HCT116 (cell line): ENCODE results near the gene PDIK1L. TPM values are rescaled to one million over a fixed set of nuclear protein-coding genes. Genes with fewer than 3 reads are reported as not detected.

Experiments used
- ATAC-seq: fragments of 200-7000 bp; cut with Tn5 transposase; 2 replicates; pipeline ENCODE4 v1.9.1; 2020; ENCODE audit warnings: mild to moderate bottlenecking, moderate library complexity
- BruUV-seq: library from RNA; stranded (reverse); fragments of 400-500 nt; replicated peaks from 2 replicates; lab custom pipeline; 2021; lab: Mats Ljungman, UMichigan
- CTCF ChIA-PET: fragments of 300-600 bp; sonication (Branson Sonifier 250); formaldehyde crosslinking; loops from one replicate; lab custom pipeline; 2021; ENCODE audit warnings: antibody characterized with exemption; lab: Charles Lee
- POLR2A ChIA-PET: fragments of 300-600, 350-600 bp; sonication (Branson Sonifier 250); formaldehyde crosslinking; loops from one replicate; lab custom pipeline; 2021; ENCODE audit warnings: antibody characterized with exemption; lab: Charles Lee
- RAD21 ChIA-PET, 2 experiments: fragments of 300-600 bp; sonication (Branson Sonifier 250); formaldehyde crosslinking; loops; one replicate each; lab custom pipeline; 2023; ENCODE audit warnings: low total read pairs in 2 of 2; ENCODE audit not compliant: uncharacterized antibody in 2 of 2, unreplicated experiment in 2 of 2, low non-redundant PET in 1 of 2; lab: Charles Lee
- DNase-seq: peaks from one replicate; pipeline ENCODE4 v3.0.0-alpha.2; 2010; ENCODE audit warnings: low read depth, low spot score
- H2AFZ ChIP-seq: fragments of 200-600 bp; shearing (Covaris generic), sonication (generic); 2 replicates; pipeline ENCODE4 v1.6.1; 2017; ENCODE audit warnings: low read depth, mixed run types, mixed read lengths, antibody characterized with exemption, low read length; ENCODE audit not compliant: poor library complexity, severe bottlenecking
- H3K27ac ChIP-seq: 2 replicates; pipeline ENCODE4 v1.5.1; 2012; ENCODE audit warnings: low read depth, low read length
- H3K27me3 ChIP-seq: fragments of 200-600 bp; sonication (generic); 2 replicates; pipeline ENCODE4 v1.6.1; 2016; ENCODE audit warnings: mixed run types, low read length, mixed read lengths; ENCODE audit not compliant: insufficient read depth
- H3K36me3 ChIP-seq, 2 experiments: fragments of 200-500 bp in 1 of 2; fragments of 200-600 bp in 1 of 2; sonication (Bioruptor generic) in 1 of 2; sonication (generic) in 1 of 2; 2 replicates each; pipeline versions ENCODE4 v1.5.1 to v1.6.1; 2014 to 2016; ENCODE audit warnings: low read length in 2 of 2, inconsistent platforms in 1 of 2, mixed read lengths in 1 of 2, mixed run types in 1 of 2; ENCODE audit not compliant: insufficient read depth in 2 of 2, control insufficient read depth in 1 of 2
- H3K4me1 ChIP-seq, 2 experiments: fragments of 200-600 bp in 1 of 2; sonication (generic) in 1 of 2; 2 replicates each; pipeline versions ENCODE4 v1.5.1 to v1.6.1; 2012 to 2017; ENCODE audit warnings: low read length in 2 of 2, inconsistent platforms in 1 of 2, mild to moderate bottlenecking in 1 of 2, mixed read lengths in 1 of 2, mixed run types in 1 of 2, moderate library complexity in 1 of 2; ENCODE audit not compliant: insufficient read depth in 2 of 2, control insufficient read depth in 1 of 2
- H3K4me2 ChIP-seq: fragments of 200-600 bp; sonication (generic); 2 replicates; pipeline ENCODE4 v1.6.1; 2017; ENCODE audit warnings: mixed run types, low read length, mixed read lengths
- H3K4me3 ChIP-seq, 2 experiments: fragments of 200-600 bp in 1 of 2; sonication (generic) in 1 of 2; replicated peaks in 1 of 2; 2 replicates each; pipeline ENCODE4 v1.5.1; 2011 to 2016; ENCODE audit warnings: low read length in 2 of 2, control low read depth in 1 of 2, low read depth in 1 of 2, mild to moderate bottlenecking in 1 of 2, mixed read lengths in 1 of 2, mixed run types in 1 of 2
- H3K79me2 ChIP-seq: fragments of 200-600 bp; sonication (generic); 2 replicates; pipeline ENCODE4 v1.6.1; 2017; ENCODE audit warnings: mild to moderate bottlenecking, mixed run types, low read length, moderate library complexity, mixed read lengths; ENCODE audit not compliant: insufficient read depth
- H3K9ac ChIP-seq: fragments of 200-600 bp; sonication (generic); 2 replicates; pipeline ENCODE4 v1.6.1; 2016; ENCODE audit warnings: low read length, mixed read lengths
- H3K9me2 ChIP-seq: fragments of 200-600 bp; sonication (generic), shearing (Covaris generic); 2 replicates; pipeline ENCODE4 v1.6.1; 2017; ENCODE audit warnings: mixed run types, mild to moderate bottlenecking, moderate library complexity; ENCODE audit not compliant: insufficient read depth
- H3K9me3 ChIP-seq, 2 experiments: fragments of 200-500 bp in 1 of 2; fragments of 200-600 bp in 1 of 2; sonication (Bioruptor generic) in 1 of 2; sonication (generic) in 1 of 2; 2 replicates each; pipeline ENCODE4 v1.6.1; 2014 to 2017; ENCODE audit warnings: low read length in 2 of 2, mixed read lengths in 2 of 2, inconsistent platforms in 1 of 2, low read depth in 1 of 2, mild to moderate bottlenecking in 1 of 2, mixed run types in 1 of 2, moderate library complexity in 1 of 2; ENCODE audit not compliant: control insufficient read depth in 1 of 2, insufficient read depth in 1 of 2
- H4K20me1 ChIP-seq: fragments of 200-600 bp; sonication (generic), shearing (Covaris generic); 2 replicates; pipeline ENCODE4 v1.6.1; 2017; ENCODE audit warnings: mixed run types, mild to moderate bottlenecking, moderate library complexity; ENCODE audit not compliant: insufficient read depth
- CBX3 ChIP-seq: IDR thresholded peaks from 2 replicates; pipeline ENCODE4 v1.6.1; 2012; ENCODE audit warnings: low read depth
- CEBPB ChIP-seq: IDR thresholded peaks from 2 replicates; pipeline ENCODE4 v1.6.1; 2012; ENCODE audit warnings: low read depth
- EGR1 ChIP-seq: IDR thresholded peaks from 2 replicates; pipeline ENCODE4 v1.6.1; 2012; ENCODE audit warnings: low read depth
- ELF1 ChIP-seq: IDR thresholded peaks from 2 replicates; pipeline ENCODE4 v1.6.1; 2012; ENCODE audit warnings: low read depth, borderline replicate concordance
- EZH2 ChIP-seq: fragments of 200-600 bp; sonication (generic); IDR thresholded peaks from 2 replicates; pipeline ENCODE4 v1.6.1; 2017; ENCODE audit warnings: antibody characterized with exemption, mixed run types
- EZH2phosphoT487 ChIP-seq: fragments of 200-600 bp; IDR thresholded peaks from 2 replicates; pipeline ENCODE4 v1.6.1; 2018; ENCODE audit warnings: antibody characterized with exemption, borderline replicate concordance
- FOSL1 ChIP-seq: IDR thresholded peaks from 2 replicates; pipeline ENCODE4 v1.6.1; 2012; ENCODE audit warnings: low read depth
- JUND ChIP-seq: IDR thresholded peaks from 2 replicates; pipeline ENCODE4 v1.6.1; 2012
- POLR2A ChIP-seq: IDR thresholded peaks from 2 replicates; pipeline ENCODE4 v1.7.0; 2011; ENCODE audit warnings: borderline replicate concordance; ENCODE audit not compliant: insufficient read depth, insufficient read length; ENCODE audit errors: extremely low read depth
- POLR2AphosphoS5 ChIP-seq: IDR thresholded peaks from 2 replicates; pipeline ENCODE4 v1.6.1; 2011; ENCODE audit warnings: mild to moderate bottlenecking, low read depth, low read length, moderate library complexity
- RAD21 ChIP-seq: IDR thresholded peaks from 2 replicates; pipeline ENCODE4 v1.6.1; 2012; ENCODE audit warnings: low read depth, mild to moderate bottlenecking
- SIN3A ChIP-seq: IDR thresholded peaks from 2 replicates; pipeline ENCODE4 v1.6.1; 2012; ENCODE audit warnings: low read depth
- SP1 ChIP-seq: IDR thresholded peaks from 2 replicates; pipeline ENCODE4 v1.6.1; 2012; ENCODE audit warnings: low read depth
- SRF ChIP-seq: IDR thresholded peaks from 2 replicates; pipeline ENCODE4 v1.6.1; 2012; ENCODE audit warnings: low read depth
- TCF7L2 ChIP-seq: IDR thresholded peaks from 2 replicates; pipeline ENCODE4 v1.7.0; 2011; ENCODE audit warnings: borderline replicate concordance, inconsistent platforms; ENCODE audit not compliant: insufficient read depth, insufficient read length; ENCODE audit errors: extremely low read depth
- YY1 ChIP-seq: IDR thresholded peaks from 2 replicates; pipeline ENCODE4 v1.6.1; 2011; ENCODE audit warnings: low read length, low read depth, moderate library complexity, mild to moderate bottlenecking; ENCODE audit not compliant: insufficient replicate concordance; ENCODE audit errors: extremely low read depth
- ZFX ChIP-seq: fragments of 450-650 bp; IDR thresholded peaks from 2 replicates; pipeline ENCODE4 v1.6.1; 2017
- ZNF274 ChIP-seq: fragments of 200-500 bp; sonication (Bioruptor generic); IDR thresholded peaks from 2 replicates; pipeline ENCODE4 v1.6.1; 2014; ENCODE audit warnings: mild to moderate bottlenecking, low read depth, low read length, inconsistent platforms
- intact Hi-C: fragments of 100-400 bp; cut with micrococcal nuclease; formaldehyde crosslinking; loops from 2 replicates; pipeline ENCODE4 v1.10.0; 2022
- total RNA-seq: library from RNA; stranded (reverse); gene quantifications from one replicate; pipeline ENCODE4 v1.2.1, GENCODE V29; 2021; ENCODE audit not compliant: unreplicated experiment
- TF ChIP-seq, protein P1 (sequence below): IDR thresholded peaks from 2 replicates; pipeline ENCODE4 v1.6.1; 2012
- TF ChIP-seq, protein P2 (sequence below): IDR thresholded peaks from 2 replicates; pipeline ENCODE4 v1.6.1; 2012
- TF ChIP-seq, protein P3 (sequence below): IDR thresholded peaks from 2 replicates; pipeline ENCODE4 v1.6.1; 2011; ENCODE audit warnings: mild to moderate bottlenecking, low read length, moderate library complexity; ENCODE audit not compliant: insufficient replicate concordance; ENCODE audit errors: extremely low read depth
- TF ChIP-seq, protein P4 (sequence below), 3 experiments: fragments of 200-600 bp in 1 of 3; sonication (generic) in 1 of 3; IDR thresholded peaks in 2 of 3; conservative IDR thresholded peaks in 1 of 3; 2 replicates each; pipeline ENCODE4 v1.5.1; 2012 to 2017; ENCODE audit warnings: low read depth in 2 of 3, low read length in 2 of 3, antibody characterized with exemption in 1 of 3, borderline replicate concordance in 1 of 3, control low read depth in 1 of 3, mild to moderate bottlenecking in 1 of 3, mixed read lengths in 1 of 3, mixed run types in 1 of 3, moderate library complexity in 1 of 3; ENCODE audit not compliant: insufficient read depth in 1 of 3

The PDIK1L gene
- total RNA-seq, 1 experiment from 2014 or later: 8.8 TPM

DNA sequence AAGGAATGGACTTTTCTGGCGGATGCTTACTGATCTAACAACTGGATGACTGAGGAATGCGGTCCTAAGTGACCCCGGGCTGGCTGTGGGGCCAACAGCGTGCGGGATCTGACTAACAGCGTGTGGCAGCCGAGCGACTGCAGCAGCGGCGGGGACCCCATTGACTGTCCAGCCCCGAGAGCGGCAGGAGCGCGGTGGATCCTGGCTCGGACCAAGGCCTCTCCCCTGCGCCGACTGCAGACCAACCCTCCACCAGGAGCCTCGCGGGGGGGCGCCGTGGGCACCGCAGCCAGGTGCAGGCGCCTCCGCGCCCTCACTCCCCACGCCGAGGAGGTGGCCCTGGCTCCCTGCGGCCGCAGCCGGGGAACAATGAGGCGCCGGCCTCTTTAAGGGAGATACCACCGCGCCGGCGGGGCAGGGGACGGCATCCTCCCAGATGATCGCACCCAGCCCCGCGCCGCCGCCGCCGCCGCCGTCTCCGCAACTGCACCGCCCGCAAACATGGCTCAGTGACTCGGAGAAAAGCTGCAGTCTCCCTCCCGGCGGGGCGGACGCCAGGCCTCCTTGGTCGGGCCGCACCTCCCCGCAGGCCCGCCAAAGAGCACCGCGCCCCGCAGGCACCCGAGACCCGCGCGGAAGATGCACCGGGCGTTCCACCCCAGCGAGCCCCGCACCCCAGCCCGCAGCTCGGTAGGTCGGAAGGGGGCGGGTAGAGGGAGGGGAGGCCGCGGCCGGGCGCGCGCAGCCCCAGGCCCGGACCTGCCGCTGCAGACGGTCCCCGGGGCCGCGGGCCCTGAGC lies 694 bp upstream of the PDIK1L start:
- peak; percentile 60 for ATAC-seq
- TF ChIP-seq SRF (no peak), FOSL1 (no peak), RAD21 (peak; percentile 7; the same call in 1 of the 2 replicates), EZH2 (no peak), CBX3 (no peak), POLR2AphosphoS5 (peak; percentile 72), POLR2A (peak; percentile 25), SP1 (peak; percentile 40), EZH2phosphoT487 (no peak), SIN3A (peak; percentile 44; the same call in 1 of the 2 replicates), CEBPB (no peak), EGR1 (no peak), TCF7L2 (no peak), YY1 (no peak), ZNF274 (no peak), JUND (peak; percentile 24; the same call in 1 of the 2 replicates), ELF1 (no peak), ZFX (peak; percentile 81)
- TF ChIP-seq, protein P1, sequence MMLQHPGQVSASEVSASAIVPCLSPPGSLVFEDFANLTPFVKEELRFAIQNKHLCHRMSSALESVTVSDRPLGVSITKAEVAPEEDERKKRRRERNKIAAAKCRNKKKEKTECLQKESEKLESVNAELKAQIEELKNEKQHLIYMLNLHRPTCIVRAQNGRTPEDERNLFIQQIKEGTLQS: no peak
- TF ChIP-seq, protein P2, sequence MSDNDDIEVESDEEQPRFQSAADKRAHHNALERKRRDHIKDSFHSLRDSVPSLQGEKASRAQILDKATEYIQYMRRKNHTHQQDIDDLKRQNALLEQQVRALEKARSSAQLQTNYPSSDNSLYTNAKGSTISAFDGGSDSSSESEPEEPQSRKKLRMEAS: peak; percentile 71
- TF ChIP-seq, protein P3, sequence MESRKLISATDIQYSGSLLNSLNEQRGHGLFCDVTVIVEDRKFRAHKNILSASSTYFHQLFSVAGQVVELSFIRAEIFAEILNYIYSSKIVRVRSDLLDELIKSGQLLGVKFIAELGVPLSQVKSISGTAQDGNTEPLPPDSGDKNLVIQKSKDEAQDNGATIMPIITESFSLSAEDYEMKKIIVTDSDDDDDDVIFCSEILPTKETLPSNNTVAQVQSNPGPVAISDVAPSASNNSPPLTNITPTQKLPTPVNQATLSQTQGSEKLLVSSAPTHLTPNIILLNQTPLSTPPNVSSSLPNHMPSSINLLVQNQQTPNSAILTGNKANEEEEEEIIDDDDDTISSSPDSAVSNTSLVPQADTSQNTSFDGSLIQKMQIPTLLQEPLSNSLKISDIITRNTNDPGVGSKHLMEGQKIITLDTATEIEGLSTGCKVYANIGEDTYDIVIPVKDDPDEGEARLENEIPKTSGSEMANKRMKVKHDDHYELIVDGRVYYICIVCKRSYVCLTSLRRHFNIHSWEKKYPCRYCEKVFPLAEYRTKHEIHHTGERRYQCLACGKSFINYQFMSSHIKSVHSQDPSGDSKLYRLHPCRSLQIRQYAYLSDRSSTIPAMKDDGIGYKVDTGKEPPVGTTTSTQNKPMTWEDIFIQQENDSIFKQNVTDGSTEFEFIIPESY: no peak
- TF ChIP-seq, protein P4, sequence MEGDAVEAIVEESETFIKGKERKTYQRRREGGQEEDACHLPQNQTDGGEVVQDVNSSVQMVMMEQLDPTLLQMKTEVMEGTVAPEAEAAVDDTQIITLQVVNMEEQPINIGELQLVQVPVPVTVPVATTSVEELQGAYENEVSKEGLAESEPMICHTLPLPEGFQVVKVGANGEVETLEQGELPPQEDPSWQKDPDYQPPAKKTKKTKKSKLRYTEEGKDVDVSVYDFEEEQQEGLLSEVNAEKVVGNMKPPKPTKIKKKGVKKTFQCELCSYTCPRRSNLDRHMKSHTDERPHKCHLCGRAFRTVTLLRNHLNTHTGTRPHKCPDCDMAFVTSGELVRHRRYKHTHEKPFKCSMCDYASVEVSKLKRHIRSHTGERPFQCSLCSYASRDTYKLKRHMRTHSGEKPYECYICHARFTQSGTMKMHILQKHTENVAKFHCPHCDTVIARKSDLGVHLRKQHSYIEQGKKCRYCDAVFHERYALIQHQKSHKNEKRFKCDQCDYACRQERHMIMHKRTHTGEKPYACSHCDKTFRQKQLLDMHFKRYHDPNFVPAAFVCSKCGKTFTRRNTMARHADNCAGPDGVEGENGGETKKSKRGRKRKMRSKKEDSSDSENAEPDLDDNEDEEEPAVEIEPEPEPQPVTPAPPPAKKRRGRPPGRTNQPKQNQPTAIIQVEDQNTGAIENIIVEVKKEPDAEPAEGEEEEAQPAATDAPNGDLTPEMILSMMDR (IDR thresholded peaks at IDR 0.05 in 2 of 3, conservative IDR thresholded peaks at IDR 0.05 in 1 of 3; ENCODE audit: borderline replicate concordance in 1 of 3, insufficient read depth in 1 of 3, low read depth in 2 of 3, low read length in 2 of 3): no peak

More for the DNA sequence above, 694 bp upstream of the PDIK1L start:
- H4K20me1 ChIP-seq: no peaks in the 10 kb centered on the region
- H2AFZ ChIP-seq: no peak overlapping the region
- H3K4me1 ChIP-seq: peaks cover 14 to 21% of the 10 kb centered on the region in 2 experiments
- peak overlapping the region; percentile 97 for H3K9ac ChIP-seq
- intact Hi-C loops: loop anchor here (1.0 to 2.0 kb wide), 3 partner anchors 34 to 280 kb away; no protein-coding TSS in a partner anchor
- RAD21 ChIA-PET: interaction anchor here in 1 of 2 experiments (0.7 kb wide), 1 partner anchor 72 kb away, joined by 5 read pairs; no protein-coding TSS in a partner anchor
- no peaks in the 10 kb centered on the region for H3K9me2 ChIP-seq
- peaks cover 3 to 9% of the 10 kb centered on the region in 2 experiments; a peak in 1 of 4 replicates for H3K36me3 ChIP-seq
- H3K27me3 ChIP-seq: no peaks in the 10 kb centered on the region
- H3K4me3 ChIP-seq: peak overlapping the region; percentile 81 to 98
- no peaks in the 10 kb centered on the region for H3K9me3 ChIP-seq
- POLR2A ChIA-PET: interaction anchor here (0.8 to 1.5 kb wide), 6 partner anchors 9 to 218 kb away, joined by 3 to 4 read pairs (median 4); no protein-coding TSS in a partner anchor
- peak; percentile 48 for DNase-seq
- peak overlapping the region; percentile 98 for H3K4me2 ChIP-seq
- H3K27ac ChIP-seq: peak overlapping the region; percentile 89
- peaks cover 13% of the 10 kb centered on the region for H3K79me2 ChIP-seq
- CTCF ChIA-PET: interaction anchor here (1.0 to 1.6 kb wide), 4 partner anchors 32 to 281 kb away, joined by 3 to 6 read pairs (median 5); no protein-coding TSS in a partner anchor
- no TSS peak for BruUV-seq
